GM18499 (cell line): ENCODE results near the gene ZBTB7A.
"Not testable (repeated sequence)": the region's sequence is repeated elsewhere in the genome, so short reads cannot be mapped to it uniquely, and the experiment has no call there.

Experiments
- ATAC-seq: cut with Tn5 transposase; IDR thresholded peaks from one replicate; pipeline ENCODE4 v1.9.1; 2021; ENCODE audit warnings: moderate number of reproducible peaks; ENCODE audit not compliant: insufficient read depth, unreplicated experiment

The ZBTB7A gene

GRCh38 chr19:4019578-4019977, 47.1 kb downstream of the ZBTB7A start:
- ATAC-seq = no peak

- no peak for ATAC-seq
Observed at GRCh38 chr19:4018775-4019504, 47.8 kb downstream of the ZBTB7A start.

- no peak for ATAC-seq
Observed at GRCh38 chr19:4018140-4018613, 48.5 kb downstream of the ZBTB7A start.

GRCh38 chr19:4016903-4017638, 49.6 kb downstream of the ZBTB7A start:
- no peak for ATAC-seq

- ATAC-seq = no peak
Observed at GRCh38 chr19:4016486-4016885, 50.2 kb downstream of the ZBTB7A start.

- ATAC-seq = no peak
Observed at GRCh38 chr19:4015705-4016402, 50.8 kb downstream of the ZBTB7A start.

GRCh38 chr19:4014541-4015491, 51.9 kb downstream of the ZBTB7A start:
- no peak for ATAC-seq

GRCh38 chr19:4013886-4014540, 52.7 kb downstream of the ZBTB7A start:
- no peak for ATAC-seq

- ATAC-seq = no peak
Observed at GRCh38 chr19:4012975-4013634, 53.6 kb downstream of the ZBTB7A start.

GRCh38 chr19:4012092-4012974, 54.4 kb downstream of the ZBTB7A start:
- no peak for ATAC-seq

GRCh38 chr19:4011430-4011829, 55.3 kb downstream of the ZBTB7A start:
- ATAC-seq = not testable (repeated sequence)

GRCh38 chr19:4010808-4011110, 55.9 kb downstream of the ZBTB7A start:
- ATAC-seq = no peak

- no peak for ATAC-seq
Observed at GRCh38 chr19:4009990-4010807, 56.5 kb downstream of the ZBTB7A start.

- ATAC-seq = no peak
Observed at GRCh38 chr19:4007836-4008539, 58.7 kb downstream of the ZBTB7A start.

GRCh38 chr19:4007021-4007835, 59.5 kb downstream of the ZBTB7A start, which contains the start of gene PIAS4:
PIAS4 (plus strand) TSS chr19:4007736; CDS start chr19:4007761, 25 bp downstream.
- ATAC-seq = peak; percentile 55

- ATAC-seq = not testable (repeated sequence)
Observed at GRCh38 chr19:4005436-4005835, 61.3 kb downstream of the ZBTB7A start.
